Ishikawa (cell line): ENCODE measurements around the gene DAAM1.

Experiments
- CEBPB ChIP-seq: IDR thresholded peaks from 2 replicates; pipeline ENCODE4 v1.6.1; 2012
- CREB1 ChIP-seq: IDR thresholded peaks from 2 replicates; pipeline ENCODE4 v1.6.1; 2012; ENCODE audit warnings: low read depth
- EGR1 ChIP-seq: IDR thresholded peaks from 2 replicates; pipeline ENCODE4 v1.6.1; 2012
- EP300 ChIP-seq: IDR thresholded peaks from 2 replicates; pipeline ENCODE4 v1.6.1; 2012; ENCODE audit warnings: borderline replicate concordance
- FOXM1 ChIP-seq: IDR thresholded peaks from 2 replicates; pipeline ENCODE4 v1.6.1; 2012; ENCODE audit warnings: low read depth, borderline replicate concordance
- MAX ChIP-seq: IDR thresholded peaks from 2 replicates; pipeline ENCODE4 v1.6.1; 2012
- NFIC ChIP-seq: IDR thresholded peaks from 2 replicates; pipeline ENCODE4 v1.6.1; 2012
- RAD21 ChIP-seq: IDR thresholded peaks from 2 replicates; pipeline ENCODE4 v1.6.1; 2012; ENCODE audit warnings: low read depth
- TAF1 ChIP-seq: IDR thresholded peaks from 2 replicates; pipeline ENCODE4 v1.6.1; 2012; ENCODE audit warnings: low read depth, mild to moderate bottlenecking
- TCF12 ChIP-seq: IDR thresholded peaks from 2 replicates; pipeline ENCODE4 v1.6.1; 2012; ENCODE audit warnings: low read depth
- TEAD4 ChIP-seq: IDR thresholded peaks from 2 replicates; pipeline ENCODE4 v1.6.1; 2012
- USF1 ChIP-seq: IDR thresholded peaks from 2 replicates; pipeline ENCODE4 v1.6.1; 2012
- YY1 ChIP-seq: IDR thresholded peaks from 2 replicates; pipeline ENCODE4 v1.6.1; 2012; ENCODE audit warnings: low read depth
- ZBTB7A ChIP-seq: IDR thresholded peaks from 2 replicates; pipeline ENCODE4 v1.6.1; 2012; ENCODE audit warnings: low read depth
- TF ChIP-seq, protein P1 (sequence below): IDR thresholded peaks from 2 replicates; pipeline ENCODE4 v1.6.1; 2012; ENCODE audit warnings: low read depth, mild to moderate bottlenecking

DAAM1 gene

GRCh38 chr14:59284059-59284458 lies 95.6 kb downstream of the DAAM1 start:
- TF ChIP-seq TCF12 (no peak), CEBPB (no peak), TEAD4 (no peak), YY1 (no peak)
- TF ChIP-seq, protein P1, sequence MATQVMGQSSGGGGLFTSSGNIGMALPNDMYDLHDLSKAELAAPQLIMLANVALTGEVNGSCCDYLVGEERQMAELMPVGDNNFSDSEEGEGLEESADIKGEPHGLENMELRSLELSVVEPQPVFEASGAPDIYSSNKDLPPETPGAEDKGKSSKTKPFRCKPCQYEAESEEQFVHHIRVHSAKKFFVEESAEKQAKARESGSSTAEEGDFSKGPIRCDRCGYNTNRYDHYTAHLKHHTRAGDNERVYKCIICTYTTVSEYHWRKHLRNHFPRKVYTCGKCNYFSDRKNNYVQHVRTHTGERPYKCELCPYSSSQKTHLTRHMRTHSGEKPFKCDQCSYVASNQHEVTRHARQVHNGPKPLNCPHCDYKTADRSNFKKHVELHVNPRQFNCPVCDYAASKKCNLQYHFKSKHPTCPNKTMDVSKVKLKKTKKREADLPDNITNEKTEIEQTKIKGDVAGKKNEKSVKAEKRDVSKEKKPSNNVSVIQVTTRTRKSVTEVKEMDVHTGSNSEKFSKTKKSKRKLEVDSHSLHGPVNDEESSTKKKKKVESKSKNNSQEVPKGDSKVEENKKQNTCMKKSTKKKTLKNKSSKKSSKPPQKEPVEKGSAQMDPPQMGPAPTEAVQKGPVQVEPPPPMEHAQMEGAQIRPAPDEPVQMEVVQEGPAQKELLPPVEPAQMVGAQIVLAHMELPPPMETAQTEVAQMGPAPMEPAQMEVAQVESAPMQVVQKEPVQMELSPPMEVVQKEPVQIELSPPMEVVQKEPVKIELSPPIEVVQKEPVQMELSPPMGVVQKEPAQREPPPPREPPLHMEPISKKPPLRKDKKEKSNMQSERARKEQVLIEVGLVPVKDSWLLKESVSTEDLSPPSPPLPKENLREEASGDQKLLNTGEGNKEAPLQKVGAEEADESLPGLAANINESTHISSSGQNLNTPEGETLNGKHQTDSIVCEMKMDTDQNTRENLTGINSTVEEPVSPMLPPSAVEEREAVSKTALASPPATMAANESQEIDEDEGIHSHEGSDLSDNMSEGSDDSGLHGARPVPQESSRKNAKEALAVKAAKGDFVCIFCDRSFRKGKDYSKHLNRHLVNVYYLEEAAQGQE, result no peak

DNA sequence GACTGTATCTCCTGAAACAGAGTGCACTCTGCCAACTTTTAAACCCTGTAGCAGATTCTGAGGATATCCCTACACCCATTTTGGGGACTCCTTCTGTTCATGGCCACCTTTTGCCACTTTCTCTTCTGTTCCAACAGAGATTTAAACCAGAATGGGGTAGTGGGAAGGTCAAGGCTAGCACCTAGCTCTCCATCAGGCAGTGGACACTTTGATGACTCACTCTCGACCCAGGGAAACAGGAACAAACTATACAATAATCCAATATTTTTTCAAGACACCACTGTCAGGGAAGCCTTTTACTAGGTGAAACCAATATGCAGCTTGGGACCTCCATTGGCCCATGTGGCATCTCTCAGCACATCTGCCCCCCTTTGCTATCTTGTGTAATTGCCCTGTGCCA lies 103.6 kb downstream of the DAAM1 start:
- TF ChIP-seq USF1 (no peak), RAD21 (no peak), EGR1 (no peak), NFIC (no peak), YY1 (no peak), TAF1 (no peak), CEBPB (no peak), ZBTB7A (no peak), TCF12 (no peak), TEAD4 (no peak), MAX (no peak), EP300 (no peak), CREB1 (no peak)
- TF ChIP-seq, protein P1, result no peak

DNA sequence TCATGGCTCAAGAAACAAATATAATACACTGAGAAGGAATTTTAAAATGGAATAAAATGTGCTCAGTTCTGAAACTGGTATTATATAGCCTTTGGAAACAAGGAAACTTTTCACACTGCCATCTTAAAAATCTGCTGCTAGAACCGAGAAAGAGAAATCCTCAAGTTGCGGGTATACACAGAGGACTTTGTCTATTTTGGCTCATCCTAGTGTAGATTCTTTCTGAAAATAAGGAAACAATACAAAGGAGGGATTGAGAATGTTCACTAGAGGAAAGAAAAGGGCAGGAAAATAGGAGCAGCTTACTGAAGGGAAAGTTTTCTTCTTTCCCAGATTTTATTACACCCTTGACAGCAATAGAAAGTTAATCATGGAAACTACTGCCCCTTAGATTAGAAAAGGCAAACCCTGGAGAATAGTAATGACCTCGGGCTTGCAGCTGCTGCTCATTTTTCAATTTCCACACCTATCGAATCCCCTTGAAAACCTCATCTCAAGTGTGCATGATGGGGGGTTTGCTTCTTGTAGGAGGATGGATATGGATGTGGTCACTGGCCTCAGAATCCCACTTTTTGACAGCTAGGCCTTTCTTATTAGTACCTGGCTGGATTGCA lies 104.6 kb downstream of the DAAM1 start:
- TF ChIP-seq TEAD4 (no peak), TCF12 (no peak), CEBPB (no peak)

- TF ChIP-seq MAX, result no peak
- TF ChIP-seq ZBTB7A, result no peak
- no peak for TF ChIP-seq YY1
- TF ChIP-seq, protein P1, result no peak
- no peak for TF ChIP-seq USF1
- no peak for TF ChIP-seq RAD21
- TF ChIP-seq NFIC, result no peak
- TF ChIP-seq EGR1, result no peak
- TF ChIP-seq TCF12, result no peak
- no peak for TF ChIP-seq EP300
- no peak for TF ChIP-seq CEBPB
- TF ChIP-seq CREB1, result no peak
- TF ChIP-seq FOXM1, result no peak
- TF ChIP-seq TEAD4, result no peak
- no peak for TF ChIP-seq TAF1
These were observed 105.6 kb downstream of the DAAM1 start for GRCh38 chr14:59293935-59294661.

DNA sequence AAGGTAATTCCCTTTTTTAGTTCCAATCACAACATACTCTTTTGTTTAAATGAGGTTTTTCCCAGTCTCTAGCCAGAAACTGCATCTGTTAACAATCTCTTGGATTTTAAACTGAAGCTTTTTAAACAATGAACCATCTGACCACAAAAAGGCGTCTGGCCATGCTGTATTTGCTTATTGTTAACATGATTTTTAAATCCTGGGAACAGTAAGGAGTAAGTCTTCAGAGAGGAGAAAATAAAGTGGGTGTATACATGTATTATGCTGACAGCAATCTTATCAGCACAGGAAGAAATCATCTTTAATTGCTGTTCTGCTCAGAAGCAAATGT lies 106.2 kb downstream of the DAAM1 start:
- TF ChIP-seq EGR1 (no peak), TEAD4 (no peak), CREB1 (no peak), MAX (no peak), FOXM1 (no peak), NFIC (no peak), ZBTB7A (no peak), CEBPB (no peak), USF1 (no peak), EP300 (no peak), TCF12 (no peak), YY1 (no peak), RAD21 (no peak), TAF1 (no peak)
- TF ChIP-seq, protein P1, result no peak
